IPS DF 4.7 (cell line): ENCODE results near the gene LRRC71.

Experiments
- DNase-seq: peaks from one replicate; pipeline ENCODE4 v3.0.0-alpha.2; 2013; ENCODE audit warnings: low spot score; ENCODE audit errors: extremely low read depth

The LRRC71 gene

GRCh38 chr1:156905176-156905575, 15.3 kb upstream of the LRRC71 start:
- no peak for DNase-seq

DNA sequence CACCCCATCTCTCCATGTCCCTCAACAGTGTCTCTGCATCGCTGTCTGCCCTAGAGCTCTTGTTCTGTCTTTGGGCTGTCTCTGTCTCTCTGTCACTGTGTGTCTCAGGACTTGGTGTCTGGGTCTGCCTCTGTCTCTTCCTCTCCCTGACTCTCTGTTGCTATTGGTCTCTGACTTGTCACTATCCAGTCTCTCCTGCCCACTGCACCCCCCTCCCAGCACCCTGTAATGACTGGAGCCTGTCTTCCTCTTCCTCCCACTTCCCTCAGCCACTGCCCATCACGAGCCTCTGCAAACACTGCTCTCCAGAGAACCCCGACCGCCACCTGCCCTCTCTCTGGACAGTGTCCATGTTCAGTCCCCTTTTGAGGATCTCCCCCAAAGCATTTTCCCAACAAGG, 14.8 kb upstream of the LRRC71 start:
- no peak for DNase-seq

GRCh38 chr1:156906206-156906906, 14.1 kb upstream of the LRRC71 start:
- no peak for DNase-seq

DNA sequence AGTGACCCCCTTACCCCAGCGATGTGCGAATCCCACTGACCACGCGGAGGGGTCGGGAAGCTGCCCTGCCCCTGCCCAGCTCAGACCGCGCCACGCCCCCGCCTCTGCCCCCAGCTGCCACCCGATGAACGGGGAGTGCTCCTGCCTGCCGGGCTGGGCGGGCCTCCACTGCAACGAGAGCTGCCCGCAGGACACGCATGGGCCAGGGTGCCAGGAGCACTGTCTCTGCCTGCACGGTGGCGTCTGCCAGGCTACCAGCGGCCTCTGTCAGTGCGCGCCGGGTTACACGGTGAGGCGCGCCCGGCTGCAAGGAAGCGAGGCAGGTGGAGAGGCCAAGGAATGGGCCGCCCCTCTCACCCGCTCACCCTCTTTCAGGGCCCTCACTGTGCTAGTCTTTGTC, 11.9 kb upstream of the LRRC71 start:
- DNase-seq = no peak

DNA sequence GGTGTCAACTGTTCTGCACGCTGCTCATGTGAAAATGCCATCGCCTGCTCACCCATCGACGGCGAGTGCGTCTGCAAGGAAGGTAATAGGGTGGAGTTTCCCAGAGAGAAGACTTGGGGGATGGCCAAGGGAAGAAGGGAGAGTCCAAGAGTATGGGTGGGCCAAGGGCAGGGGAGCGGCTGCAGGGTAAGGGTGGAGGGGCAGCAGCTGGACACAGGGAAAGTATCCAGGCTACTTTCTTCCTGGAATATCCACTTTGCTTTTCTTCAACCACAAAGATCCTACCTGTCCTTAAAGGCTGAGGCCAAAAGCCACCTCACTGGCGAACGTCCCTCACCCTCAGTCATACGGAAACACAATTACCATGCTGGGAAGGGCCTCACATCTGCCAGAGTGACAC, 11.5 kb upstream of the LRRC71 start:
- DNase-seq = no peak

- DNase-seq = no peak
These were observed 10.8 kb upstream of the LRRC71 start for GRCh38 chr1:156909671-156910070.

DNA sequence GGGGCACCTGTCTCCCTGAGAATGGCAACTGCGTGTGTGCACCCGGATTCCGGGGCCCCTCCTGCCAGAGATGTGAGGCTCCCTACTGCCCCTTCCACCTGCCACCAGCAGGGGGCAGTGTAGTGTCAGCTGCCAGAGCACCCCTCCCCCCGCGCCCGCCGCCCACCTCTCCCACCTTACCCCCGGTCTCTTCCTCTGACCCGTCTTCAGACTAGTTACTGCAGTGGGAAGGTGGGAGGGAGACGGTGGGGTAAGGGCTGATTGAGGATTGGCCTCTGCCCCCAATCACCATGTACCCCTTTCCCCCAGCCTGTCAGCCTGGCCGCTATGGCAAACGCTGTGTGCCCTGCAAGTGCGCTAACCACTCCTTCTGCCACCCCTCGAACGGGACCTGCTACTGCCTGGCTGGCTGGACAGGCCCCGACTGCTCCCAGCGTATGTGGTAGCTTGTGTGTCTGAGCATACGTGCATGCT, 10.1 kb upstream of the LRRC71 start:
- no peak for DNase-seq

GRCh38 chr1:156911577-156912298, 8.7 kb upstream of the LRRC71 start:
- no peak for DNase-seq

DNA sequence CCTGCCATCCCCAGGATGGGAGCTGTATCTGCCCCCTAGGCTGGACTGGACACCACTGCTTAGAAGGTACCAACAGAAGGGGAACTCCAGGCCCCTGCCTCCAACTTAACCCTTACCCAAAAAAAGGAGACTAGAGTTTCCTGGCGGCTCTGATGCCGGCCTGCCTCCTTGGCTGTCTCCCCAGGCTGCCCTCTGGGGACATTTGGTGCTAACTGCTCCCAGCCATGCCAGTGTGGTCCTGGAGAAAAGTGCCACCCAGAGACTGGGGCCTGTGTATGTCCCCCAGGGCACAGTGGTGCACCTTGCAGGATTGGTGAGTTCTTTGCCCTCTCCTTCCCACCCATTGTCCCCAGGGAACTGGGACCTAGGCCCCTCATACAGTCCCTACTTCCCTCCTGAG, 8.1 kb upstream of the LRRC71 start:
- DNase-seq = no peak

DNA sequence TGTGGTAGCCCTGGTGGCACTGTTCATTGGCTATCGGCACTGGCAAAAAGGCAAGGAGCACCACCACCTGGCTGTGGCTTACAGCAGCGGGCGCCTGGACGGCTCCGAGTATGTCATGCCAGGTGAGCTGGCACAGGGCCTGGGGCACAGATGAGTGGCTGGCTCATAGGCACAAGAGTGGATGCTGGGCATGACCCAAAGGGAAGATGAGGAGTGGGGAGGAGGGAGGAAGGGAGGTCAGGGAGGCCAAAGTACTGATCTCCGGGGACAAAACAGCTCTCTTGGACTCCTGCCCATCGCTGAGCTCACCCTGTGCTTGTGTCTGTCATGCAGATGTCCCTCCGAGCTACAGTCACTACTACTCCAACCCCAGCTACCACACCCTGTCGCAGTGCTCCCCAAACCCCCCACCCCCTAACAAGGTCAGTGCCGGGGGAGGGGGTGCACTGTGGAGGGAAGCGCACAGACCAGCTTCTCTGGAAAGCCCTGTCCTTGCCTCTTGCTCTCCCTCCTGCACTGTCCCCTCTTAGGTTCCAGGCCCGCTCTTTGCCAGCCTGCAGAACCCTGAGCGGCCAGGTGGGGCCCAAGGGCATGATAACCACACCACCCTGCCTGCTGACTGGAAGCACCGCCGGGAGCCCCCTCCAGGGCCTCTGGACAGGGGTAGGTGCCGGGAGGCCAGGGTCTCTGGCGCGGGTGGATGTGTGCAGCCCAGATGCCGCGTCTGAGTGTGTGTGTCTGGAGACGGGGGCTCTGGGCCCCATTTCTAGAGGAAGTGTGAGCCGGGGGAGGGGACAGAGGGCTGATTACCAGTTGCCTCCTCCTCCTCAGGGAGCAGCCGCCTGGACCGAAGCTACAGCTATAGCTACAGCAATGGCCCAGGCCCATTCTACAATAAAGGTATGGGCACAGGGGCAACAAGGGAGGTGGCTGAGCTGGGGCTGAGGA, 7.3 kb upstream of the LRRC71 start:
- DNase-seq = no peak

- DNase-seq = no peak
These were observed 6.5 kb upstream of the LRRC71 start for GRCh38 chr1:156913809-156914387.

DNA sequence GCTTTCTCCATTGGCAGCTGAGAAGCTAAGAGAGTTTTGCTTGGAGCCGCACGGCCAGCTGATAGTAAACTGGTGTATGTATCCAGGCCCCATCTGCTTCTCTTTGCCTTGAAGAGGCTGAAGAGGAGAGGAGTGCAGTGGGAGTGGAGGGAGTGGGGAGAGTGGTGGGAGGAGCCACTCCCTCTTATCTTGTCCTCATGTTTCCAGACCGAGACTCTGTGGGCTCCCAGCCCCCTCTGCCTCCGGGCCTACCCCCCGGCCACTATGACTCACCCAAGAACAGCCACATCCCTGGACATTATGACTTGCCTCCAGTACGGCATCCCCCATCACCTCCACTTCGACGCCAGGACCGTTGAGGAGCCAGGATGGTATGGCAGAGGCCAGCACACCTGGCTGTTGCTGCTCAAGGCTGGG, 6.0 kb upstream of the LRRC71 start:
- DNase-seq = no peak

- DNase-seq = no peak
These were observed 659 bp downstream of the LRRC71 start for GRCh38 chr1:156921053-156921529.

GRCh38 chr1:156922986-156923669, 2.7 kb downstream of the LRRC71 start:
- no peak for DNase-seq

- no peak for DNase-seq
These were observed 3.4 kb downstream of the LRRC71 start for GRCh38 chr1:156923670-156924477.

GRCh38 chr1:156924478-156925153, 4.2 kb downstream of the LRRC71 start:
- no peak for DNase-seq

DNA sequence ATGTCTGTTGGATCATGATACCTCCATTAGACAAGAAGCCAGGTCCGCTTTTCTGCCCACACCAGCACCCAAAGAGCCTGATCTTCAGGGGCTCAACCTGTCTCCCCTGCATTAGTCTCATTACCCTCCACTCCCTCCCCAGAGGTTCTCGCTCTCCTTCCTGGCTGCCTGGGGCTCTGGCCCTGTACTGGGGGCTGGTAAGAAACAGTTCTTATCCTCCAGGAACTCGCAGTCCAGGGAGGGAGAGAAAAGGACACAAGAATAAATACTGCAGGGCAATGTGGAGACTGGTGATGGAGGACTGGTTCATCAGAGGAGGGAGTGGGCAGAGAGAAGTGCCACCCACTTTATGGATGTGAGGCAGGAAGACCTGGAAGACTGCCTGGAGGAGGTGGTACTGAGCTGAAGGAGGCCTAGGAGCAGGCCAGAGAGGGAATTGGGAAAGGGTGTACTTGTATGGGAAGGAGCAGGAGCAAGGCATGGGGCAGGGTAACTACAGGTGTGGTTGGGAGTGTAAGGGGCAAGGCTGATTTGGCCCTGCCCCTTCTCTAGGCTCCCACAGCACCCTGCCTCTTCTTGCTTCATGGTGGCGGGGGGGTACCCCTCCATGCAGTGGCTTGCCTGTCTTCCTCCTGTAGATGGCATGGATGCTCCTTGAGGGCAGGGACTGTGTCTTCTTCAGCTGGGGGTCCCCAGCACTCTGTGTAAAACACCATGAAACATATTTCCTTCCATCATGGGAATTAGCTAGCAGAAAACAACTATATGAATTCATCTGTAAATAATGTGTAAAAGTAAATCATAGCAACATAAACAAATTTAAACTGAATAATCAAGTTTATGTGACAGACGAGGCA, 5.0 kb downstream of the LRRC71 start:
- DNase-seq = no peak

GRCh38 chr1:156926175-156926574, 5.7 kb downstream of the LRRC71 start:
- no peak for DNase-seq
